Endothelial cell of umbilical vein (primary cell): Measurements from ENCODE around the gene PDCD1LG2. TPM values are rescaled to one million over a fixed set of nuclear protein-coding genes. Genes with fewer than 3 reads are reported as not detected.

Experiments used
- BruUV-seq: library from RNA; stranded (reverse); fragments of 400-500 nt; replicated peaks from 2 replicates; lab custom pipeline; 2021; lab: Mats Ljungman, UMichigan
- CTCF ChIA-PET: fragments of 300-600, 350-600 bp; sonication (Branson Sonifier 250); formaldehyde crosslinking; loops from one replicate; lab custom pipeline; 2021; ENCODE audit warnings: antibody characterized with exemption, inconsistent platforms; lab: Charles Lee
- POLR2A ChIA-PET: fragments of 300-600, 350-600 bp; sonication (Branson Sonifier 250); formaldehyde crosslinking; loops from one replicate; lab custom pipeline; 2021; ENCODE audit warnings: antibody characterized with exemption, inconsistent platforms; lab: Charles Lee
- DNase-seq: peaks from one replicate; pipeline ENCODE4 v3.0.0-alpha.2; 2011; ENCODE audit warnings: low read depth, low spot score
- FAIRE-seq: peaks from 2 replicates; lab custom pipeline; 2011; peaks lifted over from hg19 to GRCh38; lab: Jason Lieb, UNC
- H2AFZ ChIP-seq: 2 replicates; pipeline ENCODE4 v1.6.0; 2012; ENCODE audit warnings: low read depth, low read length, control low read depth, inconsistent platforms
- H3K27ac ChIP-seq: 2 replicates; pipeline ENCODE4 v1.5.1; 2011; ENCODE audit warnings: low read depth, mild to moderate bottlenecking, control low read depth, low read length, moderate library complexity; ENCODE audit not compliant: insufficient read depth
- H3K27me3 ChIP-seq, 2 experiments: 2 replicates each; pipeline versions ENCODE4 v1.6.0 to v1.6.1; 2011; ENCODE audit warnings: low read length in 2 of 2, mixed read lengths in 1 of 2; ENCODE audit not compliant: control insufficient read depth in 2 of 2, insufficient read depth in 2 of 2
- H3K36me3 ChIP-seq, 2 experiments: 2 replicates in 1 of 2; 3 replicates in 1 of 2; pipeline ENCODE4 v1.5.1; 2011; ENCODE audit warnings: low read length in 2 of 2, mild to moderate bottlenecking in 1 of 2, moderate library complexity in 1 of 2; ENCODE audit not compliant: control insufficient read depth in 2 of 2, insufficient read depth in 2 of 2; ENCODE audit errors: extremely low read depth in 1 of 2
- H3K4me1 ChIP-seq: 3 replicates; pipeline ENCODE4 v1.5.1; 2011; ENCODE audit warnings: mild to moderate bottlenecking, low read length; ENCODE audit not compliant: control insufficient read depth, insufficient read depth; ENCODE audit errors: extremely low read depth
- H3K4me2 ChIP-seq: 2 replicates; pipeline ENCODE4 v1.6.1; 2011; ENCODE audit warnings: low read length, control low read depth, mixed read lengths; ENCODE audit not compliant: insufficient read depth
- H3K4me3 ChIP-seq, 3 experiments: fragments of 200-600 bp in 1 of 3; sonication (generic), shearing (Covaris generic) in 1 of 3; replicated peaks in 1 of 3; 2 replicates each; pipeline ENCODE4 v1.5.1; 2011 to 2016; ENCODE audit warnings: control low read depth in 3 of 3, low read length in 3 of 3, mild to moderate bottlenecking in 2 of 3, inconsistent platforms in 1 of 3, low read depth in 1 of 3, moderate library complexity in 1 of 3; ENCODE audit not compliant: insufficient read depth in 1 of 3
- H3K79me2 ChIP-seq: 2 replicates; pipeline ENCODE4 v1.6.0; 2012; ENCODE audit warnings: low read length, inconsistent platforms; ENCODE audit not compliant: control insufficient read depth, insufficient read depth
- H3K9ac ChIP-seq: replicated peaks from 2 replicates; pipeline ENCODE3; 2011; ENCODE audit warnings: low read length, control low read depth; ENCODE audit not compliant: insufficient read depth; ENCODE audit errors: extremely low read depth
- H3K9me1 ChIP-seq: replicated peaks from 3 replicates; pipeline ENCODE4 v1.6.0; 2011; ENCODE audit warnings: mild to moderate bottlenecking, low read length; ENCODE audit not compliant: control insufficient read depth, insufficient read depth; ENCODE audit errors: extremely low read depth
- H3K9me3 ChIP-seq: replicated peaks from 2 replicates; pipeline ENCODE4 v1.5.1; 2012; ENCODE audit warnings: low read length, inconsistent platforms; ENCODE audit not compliant: control insufficient read depth, insufficient read depth
- H4K20me1 ChIP-seq: replicated peaks from 2 replicates; pipeline ENCODE3; 2011; ENCODE audit warnings: mild to moderate bottlenecking, low read length; ENCODE audit not compliant: control insufficient read depth, insufficient read depth; ENCODE audit errors: extremely low read depth
- EZH2 ChIP-seq: IDR thresholded peaks from 2 replicates; pipeline ENCODE4 v1.6.1; 2012; ENCODE audit warnings: borderline replicate concordance, low read depth, mild to moderate bottlenecking, moderate library complexity, low read length, inconsistent platforms; ENCODE audit not compliant: severe bottlenecking
- FOS ChIP-seq: IDR thresholded peaks from 2 replicates; pipeline ENCODE4 v1.6.1; 2011; ENCODE audit warnings: mild to moderate bottlenecking, low read length, moderate library complexity, borderline replicate concordance; ENCODE audit not compliant: insufficient read depth
- GATA2 ChIP-seq: IDR thresholded peaks from 2 replicates; pipeline ENCODE4 v1.7.0; 2011; ENCODE audit warnings: low read depth, mild to moderate bottlenecking, moderate library complexity, mixed read lengths, low read length; ENCODE audit not compliant: insufficient read length, insufficient read depth
- JUN ChIP-seq: IDR thresholded peaks from 2 replicates; pipeline ENCODE4 v1.6.1; 2011; ENCODE audit warnings: borderline replicate concordance, low read depth; ENCODE audit not compliant: insufficient read length, insufficient read depth
- MYC ChIP-seq: IDR thresholded peaks from one replicate; pipeline ENCODE4 v1.6.1; 2011; ENCODE audit warnings: mild to moderate bottlenecking, low read depth, low read length
- POLR2A ChIP-seq: IDR thresholded peaks from 2 replicates; pipeline ENCODE4 v1.6.1; 2012; ENCODE audit warnings: low read depth, mild to moderate bottlenecking, control low read depth, low read length
- POLR2AphosphoS5 ChIP-seq: IDR thresholded peaks from 2 replicates; pipeline ENCODE4 v1.6.1; 2012; ENCODE audit warnings: low read depth, mild to moderate bottlenecking, control low read depth, low read length, moderate library complexity; ENCODE audit not compliant: insufficient read depth
- dilution Hi-C: fragments of 300-500 bp; cut with MboI; formaldehyde crosslinking; loops from one replicate; pipeline ENCODE4 v1.15.0; 2019; ENCODE audit warnings: low sequenced_read_pairs; ENCODE audit not compliant: extremely low pct_ligation_motif_present
- intact Hi-C: fragments of 100-400 bp; cut with micrococcal nuclease; formaldehyde crosslinking; loops from one replicate; pipeline ENCODE4 v1.10.0; 2022
- polyA plus RNA-seq, 4 experiments: library from polyadenylated mRNA; depleted of rRNA in 3 of 4; stranded (reverse) in 3 of 4; unstranded in 1 of 4; fragments of >200 nt; gene quantifications; 2 replicates each; pipeline versions ENCODE4 v1.2.1 to v1.2.3, GENCODE V29; 2011 to 2012; ENCODE audit warnings: missing spikeins in 1 of 4
- total RNA-seq: library from RNA; stranded (reverse); gene quantifications from 2 replicates; pipeline ENCODE4 v1.2.3, GENCODE V29; 2021
- TF ChIP-seq, protein P1 (sequence below): IDR thresholded peaks from 2 replicates; pipeline ENCODE4 v1.6.1; 2011; ENCODE audit not compliant: insufficient read depth, insufficient read length
- TF ChIP-seq, protein P2 (sequence below), 2 donors: IDR thresholded peaks; 1 replicate in 1 of 2; 2 replicates in 1 of 2; pipeline ENCODE4 v1.5.1; 2011; ENCODE audit warnings: low read length in 2 of 2, mild to moderate bottlenecking in 2 of 2, moderate library complexity in 2 of 2, control low read depth in 1 of 2, inconsistent platforms in 1 of 2, low read depth in 1 of 2; ENCODE audit not compliant: insufficient read depth in 1 of 2; ENCODE audit errors: extremely low read depth in 1 of 2

PDCD1LG2 gene
- total and polyA plus RNA-seq, 2 donors (not counting 3 experiments of a cell fraction or from before 2014, with no cell fraction given): 7.9 to 9.5 TPM

DNA sequence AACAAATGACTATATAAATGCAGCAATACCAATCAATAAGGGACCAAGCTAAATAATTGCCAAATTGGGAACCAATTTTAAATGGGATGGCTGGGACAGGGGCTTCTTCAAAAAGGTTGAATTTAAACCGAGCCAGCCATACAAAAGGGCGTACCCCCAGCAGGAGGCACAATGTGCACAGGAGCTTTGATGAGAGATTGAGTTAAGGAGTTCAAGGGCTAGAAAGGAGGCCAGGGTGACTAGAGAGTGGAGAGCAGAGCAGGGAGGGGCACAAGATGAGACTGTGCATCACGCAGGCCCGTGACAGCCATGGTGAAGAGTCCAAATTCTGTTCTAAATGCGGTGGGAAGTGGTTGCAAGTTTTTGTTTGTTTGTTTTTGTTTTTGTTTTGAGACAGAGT, 23.3 kb upstream of the PDCD1LG2 start:
- no peak for TF ChIP-seq FOS
- TF ChIP-seq, protein P1, sequence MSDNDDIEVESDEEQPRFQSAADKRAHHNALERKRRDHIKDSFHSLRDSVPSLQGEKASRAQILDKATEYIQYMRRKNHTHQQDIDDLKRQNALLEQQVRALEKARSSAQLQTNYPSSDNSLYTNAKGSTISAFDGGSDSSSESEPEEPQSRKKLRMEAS: no peak
- no peak for TF ChIP-seq EZH2
- no peak for TF ChIP-seq GATA2
- TF ChIP-seq, protein P2, sequence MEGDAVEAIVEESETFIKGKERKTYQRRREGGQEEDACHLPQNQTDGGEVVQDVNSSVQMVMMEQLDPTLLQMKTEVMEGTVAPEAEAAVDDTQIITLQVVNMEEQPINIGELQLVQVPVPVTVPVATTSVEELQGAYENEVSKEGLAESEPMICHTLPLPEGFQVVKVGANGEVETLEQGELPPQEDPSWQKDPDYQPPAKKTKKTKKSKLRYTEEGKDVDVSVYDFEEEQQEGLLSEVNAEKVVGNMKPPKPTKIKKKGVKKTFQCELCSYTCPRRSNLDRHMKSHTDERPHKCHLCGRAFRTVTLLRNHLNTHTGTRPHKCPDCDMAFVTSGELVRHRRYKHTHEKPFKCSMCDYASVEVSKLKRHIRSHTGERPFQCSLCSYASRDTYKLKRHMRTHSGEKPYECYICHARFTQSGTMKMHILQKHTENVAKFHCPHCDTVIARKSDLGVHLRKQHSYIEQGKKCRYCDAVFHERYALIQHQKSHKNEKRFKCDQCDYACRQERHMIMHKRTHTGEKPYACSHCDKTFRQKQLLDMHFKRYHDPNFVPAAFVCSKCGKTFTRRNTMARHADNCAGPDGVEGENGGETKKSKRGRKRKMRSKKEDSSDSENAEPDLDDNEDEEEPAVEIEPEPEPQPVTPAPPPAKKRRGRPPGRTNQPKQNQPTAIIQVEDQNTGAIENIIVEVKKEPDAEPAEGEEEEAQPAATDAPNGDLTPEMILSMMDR (IDR thresholded peaks at IDR 0.05; ENCODE audit: extremely low read depth in 1 of 2, insufficient read depth in 1 of 2, low read depth in 1 of 2, low read length in 2 of 2): no peak
- TF ChIP-seq MYC: no peak
- no peak for TF ChIP-seq JUN
- no peak for TF ChIP-seq POLR2AphosphoS5
- TF ChIP-seq POLR2A: no peak
- peaks cover 26% of the 10 kb centered on the region for H3K4me1 ChIP-seq
- no peaks in the 10 kb centered on the region for H4K20me1 ChIP-seq
- H3K4me3 ChIP-seq: no peak overlapping the region
- dilution Hi-C loops (no loop called here), intact Hi-C loops (no loop called here)
- FAIRE-seq (no peak), DNase-seq (no peak)
- no peak overlapping the region for H3K27ac ChIP-seq
- BruUV-seq: no TSS peak
- POLR2A ChIA-PET: no interaction called here
- H3K27me3 ChIP-seq: no peaks in the 10 kb centered on the region
- H3K36me3 ChIP-seq: no peaks in the 10 kb centered on the region
- no peaks in the 10 kb centered on the region for H3K9me3 ChIP-seq
- H2AFZ ChIP-seq: no peak overlapping the region
- no peak overlapping the region for H3K9ac ChIP-seq
- no peaks in the 10 kb centered on the region for H3K9me1 ChIP-seq
- H3K4me2 ChIP-seq: no peak overlapping the region
- H3K79me2 ChIP-seq: no peaks in the 10 kb centered on the region
- CTCF ChIA-PET: interaction anchor here (0.6 kb wide), 1 partner anchor 37 kb away, joined by 3 read pairs; the partner anchor contains the start of gene CD274
